Measurements from ENCODE around the gene TRIM62. TPM values are rescaled to one million over a fixed set of nuclear protein-coding genes. Genes with fewer than 3 reads are reported as not detected.

TRIM62 gene
- total and polyA plus RNA-seq, 2 experiments from 2014 or later = 2.9 to 18.9 TPM

DNA sequence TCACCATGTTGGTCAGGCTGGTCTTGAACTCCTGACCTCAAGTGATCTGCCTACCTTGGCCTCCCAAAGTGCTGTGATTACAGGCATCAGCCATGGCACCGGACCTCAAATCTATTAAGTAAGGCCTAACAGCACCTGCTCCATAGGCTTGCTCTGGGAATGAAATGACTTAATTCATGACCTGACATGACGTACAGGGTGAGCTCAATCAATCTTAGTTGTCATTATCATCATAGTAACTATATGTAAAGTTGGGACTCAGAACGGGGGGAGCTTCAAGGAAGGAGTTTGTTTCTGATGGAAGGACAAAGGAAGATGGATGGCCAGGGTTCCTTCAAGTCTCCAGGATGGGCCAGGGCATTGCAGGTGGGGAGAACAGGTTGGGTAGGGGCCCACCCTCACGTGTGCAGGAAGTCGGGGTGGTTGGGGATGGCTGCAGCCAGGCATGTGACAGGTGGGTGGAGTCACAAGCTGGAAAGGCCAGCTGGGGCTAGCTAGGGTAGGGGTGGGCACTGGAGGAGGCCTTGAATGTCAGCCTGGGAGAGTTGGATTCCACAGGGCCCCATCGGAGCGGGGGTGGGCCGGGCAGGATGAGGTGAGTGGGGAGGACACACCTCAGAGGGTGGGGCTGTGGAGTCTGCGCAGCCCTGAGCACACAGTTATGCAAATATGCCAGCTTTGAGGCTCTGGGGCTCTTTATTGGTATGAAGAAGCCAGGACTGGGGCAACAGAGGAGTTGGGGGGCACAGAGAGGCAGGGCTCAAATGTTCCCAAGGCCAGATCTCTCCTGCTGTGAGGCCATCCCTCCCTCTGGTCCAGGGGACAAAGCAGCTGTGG, 9.6 kb downstream of the TRIM62 start:
- H3K4me1 Mint-ChIP-seq = peaks cover 27% of the 10 kb centered on the region
- H3K4me3 Mint-ChIP-seq = no peak overlapping the region
- H3K9me3 Mint-ChIP-seq = no peaks in the 10 kb centered on the region
- H2AFZ ChIP-seq = no peak overlapping the region
- H3K36me3 Mint-ChIP-seq (ENCODE audit: low read depth) = peaks cover 5% of the 10 kb centered on the region; the same call in 2 of the 3 replicates
- H3K36me3 ChIP-seq (ENCODE audit: insufficient read depth) = no peaks in the 10 kb centered on the region
- H3K4me3 ChIP-seq = no peak overlapping the region
- H3K4me2 ChIP-seq = no peak overlapping the region
- TF ChIP-seq ZNF114 (CRISPR knock-in tag; IDR thresholded peaks at IDR 0.05) (no peak), EZH2 (IDR thresholded peaks at IDR 0.05; ENCODE audit: low read depth, unreplicated experiment) (no peak), STAT1 (IDR thresholded peaks at IDR 0.05; ENCODE audit: unreplicated experiment) (no peak), JUNB (IDR thresholded peaks at IDR 0.05; ENCODE audit: unreplicated experiment) (no peak), EZH2phosphoT487 (IDR thresholded peaks at IDR 0.05; ENCODE audit: unreplicated experiment) (no peak), POLR2AphosphoS5 (IDR thresholded peaks at IDR 0.05; ENCODE audit: low read depth) (no peak), CREB1 (CRISPR knock-in tag; IDR thresholded peaks at IDR 0.05; ENCODE audit: low read depth) (no peak), CTCF (conservative IDR thresholded peaks at IDR 0.05; ENCODE audit: low read depth in 2 of 2) (no peak)
- TF ChIP-seq, protein P1, sequence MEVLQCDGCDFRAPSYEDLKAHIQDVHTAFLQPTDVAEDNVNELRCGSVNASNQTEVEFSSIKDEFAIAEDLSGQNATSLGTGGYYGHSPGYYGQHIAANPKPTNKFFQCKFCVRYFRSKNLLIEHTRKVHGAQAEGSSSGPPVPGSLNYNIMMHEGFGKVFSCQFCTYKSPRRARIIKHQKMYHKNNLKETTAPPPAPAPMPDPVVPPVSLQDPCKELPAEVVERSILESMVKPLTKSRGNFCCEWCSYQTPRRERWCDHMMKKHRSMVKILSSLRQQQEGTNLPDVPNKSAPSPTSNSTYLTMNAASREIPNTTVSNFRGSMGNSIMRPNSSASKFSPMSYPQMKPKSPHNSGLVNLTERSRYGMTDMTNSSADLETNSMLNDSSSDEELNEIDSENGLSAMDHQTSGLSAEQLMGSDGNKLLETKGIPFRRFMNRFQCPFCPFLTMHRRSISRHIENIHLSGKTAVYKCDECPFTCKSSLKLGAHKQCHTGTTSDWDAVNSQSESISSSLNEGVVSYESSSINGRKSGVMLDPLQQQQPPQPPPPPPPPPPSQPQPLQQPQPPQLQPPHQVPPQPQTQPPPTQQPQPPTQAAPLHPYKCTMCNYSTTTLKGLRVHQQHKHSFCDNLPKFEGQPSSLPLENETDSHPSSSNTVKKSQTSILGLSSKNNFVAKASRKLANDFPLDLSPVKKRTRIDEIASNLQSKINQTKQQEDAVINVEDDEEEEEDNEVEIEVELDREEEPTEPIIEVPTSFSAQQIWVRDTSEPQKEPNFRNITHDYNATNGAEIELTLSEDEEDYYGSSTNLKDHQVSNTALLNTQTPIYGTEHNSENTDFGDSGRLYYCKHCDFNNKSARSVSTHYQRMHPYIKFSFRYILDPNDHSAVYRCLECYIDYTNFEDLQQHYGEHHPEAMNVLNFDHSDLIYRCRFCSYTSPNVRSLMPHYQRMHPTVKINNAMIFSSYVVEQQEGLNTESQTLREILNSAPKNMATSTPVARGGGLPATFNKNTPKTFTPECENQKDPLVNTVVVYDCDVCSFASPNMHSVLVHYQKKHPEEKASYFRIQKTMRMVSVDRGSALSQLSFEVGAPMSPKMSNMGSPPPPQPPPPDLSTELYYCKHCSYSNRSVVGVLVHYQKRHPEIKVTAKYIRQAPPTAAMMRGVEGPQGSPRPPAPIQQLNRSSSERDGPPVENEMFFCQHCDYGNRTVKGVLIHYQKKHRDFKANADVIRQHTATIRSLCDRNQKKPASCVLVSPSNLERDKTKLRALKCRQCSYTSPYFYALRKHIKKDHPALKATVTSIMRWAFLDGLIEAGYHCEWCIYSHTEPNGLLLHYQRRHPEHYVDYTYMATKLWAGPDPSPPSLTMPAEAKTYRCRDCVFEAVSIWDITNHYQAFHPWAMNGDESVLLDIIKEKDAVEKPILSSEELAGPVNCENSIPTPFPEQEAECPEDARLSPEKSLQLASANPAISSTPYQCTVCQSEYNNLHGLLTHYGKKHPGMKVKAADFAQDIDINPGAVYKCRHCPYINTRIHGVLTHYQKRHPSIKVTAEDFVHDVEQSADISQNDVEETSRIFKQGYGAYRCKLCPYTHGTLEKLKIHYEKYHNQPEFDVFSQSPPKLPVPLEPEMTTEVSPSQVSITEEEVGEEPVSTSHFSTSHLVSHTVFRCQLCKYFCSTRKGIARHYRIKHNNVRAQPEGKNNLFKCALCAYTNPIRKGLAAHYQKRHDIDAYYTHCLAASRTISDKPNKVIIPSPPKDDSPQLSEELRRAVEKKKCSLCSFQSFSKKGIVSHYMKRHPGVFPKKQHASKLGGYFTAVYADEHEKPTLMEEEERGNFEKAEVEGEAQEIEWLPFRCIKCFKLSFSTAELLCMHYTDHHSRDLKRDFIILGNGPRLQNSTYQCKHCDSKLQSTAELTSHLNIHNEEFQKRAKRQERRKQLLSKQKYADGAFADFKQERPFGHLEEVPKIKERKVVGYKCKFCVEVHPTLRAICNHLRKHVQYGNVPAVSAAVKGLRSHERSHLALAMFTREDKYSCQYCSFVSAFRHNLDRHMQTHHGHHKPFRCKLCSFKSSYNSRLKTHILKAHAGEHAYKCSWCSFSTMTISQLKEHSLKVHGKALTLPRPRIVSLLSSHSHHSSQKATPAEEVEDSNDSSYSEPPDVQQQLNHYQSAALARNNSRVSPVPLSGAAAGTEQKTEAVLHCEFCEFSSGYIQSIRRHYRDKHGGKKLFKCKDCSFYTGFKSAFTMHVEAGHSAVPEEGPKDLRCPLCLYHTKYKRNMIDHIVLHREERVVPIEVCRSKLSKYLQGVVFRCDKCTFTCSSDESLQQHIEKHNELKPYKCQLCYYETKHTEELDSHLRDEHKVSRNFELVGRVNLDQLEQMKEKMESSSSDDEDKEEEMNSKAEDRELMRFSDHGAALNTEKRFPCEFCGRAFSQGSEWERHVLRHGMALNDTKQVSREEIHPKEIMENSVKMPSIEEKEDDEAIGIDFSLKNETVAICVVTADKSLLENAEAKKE (CRISPR knock-in tag; IDR thresholded peaks at IDR 0.05) = no peak
- peaks cover 2% of the 10 kb centered on the region for H3K27me3 Mint-ChIP-seq (ENCODE audit: insufficient read depth, low read depth, poor library complexity)
- peaks cover 6% of the 10 kb centered on the region; the same call in 1 of the 2 replicates for H4K20me1 ChIP-seq (replicated peaks; ENCODE audit: insufficient read depth)
- no peaks in the 10 kb centered on the region; the same call in 1 of the 2 replicates for H3K4me1 ChIP-seq (ENCODE audit: insufficient read depth)
- no peaks in the 10 kb centered on the region for H3K27me3 ChIP-seq (ENCODE audit: insufficient read depth)
- no peaks in the 10 kb centered on the region for H3F3A ChIP-seq (replicated peaks; ENCODE audit: low read depth)
- no peaks in the 10 kb centered on the region for H3K79me2 ChIP-seq (replicated peaks; ENCODE audit: insufficient read depth)
- ATAC-seq (peak; percentile 28), DNase-seq (ENCODE audit: low spot score) (no peak)
- no peak overlapping the region for H3K27ac Mint-ChIP-seq
- H3K27ac ChIP-seq (ENCODE audit: low read depth) = no peak overlapping the region
- H3K9me2 ChIP-seq (ENCODE audit: insufficient read depth) = no peaks in the 10 kb centered on the region

Data from GM23338 (cell line).